Astrocyte (in vitro differentiated cells and primary cell): Measurements from ENCODE around the gene PTPRN2. TPM values are rescaled to one million over a fixed set of nuclear protein-coding genes. Genes with fewer than 3 reads are reported as not detected.

Source experiments
- DNase-seq: peaks from one replicate; pipeline ENCODE4 v3.0.0-alpha.2; 2010; ENCODE audit warnings: low read depth
- FAIRE-seq: peaks from 2 replicates; lab custom pipeline; 2011; peaks lifted over from hg19 to GRCh38; lab: Jason Lieb, UNC
- H2AFZ ChIP-seq: 2 replicates; pipeline ENCODE4 v1.6.0; 2012; ENCODE audit warnings: low read depth, low read length, inconsistent platforms
- H3K27ac ChIP-seq: 2 replicates; pipeline ENCODE4 v1.5.1; 2011; ENCODE audit warnings: low read depth, low read length, inconsistent platforms
- H3K27me3 ChIP-seq: 2 replicates; pipeline ENCODE4 v1.6.0; 2011; ENCODE audit warnings: low read length, inconsistent platforms; ENCODE audit not compliant: insufficient read depth
- H3K36me3 ChIP-seq: 2 replicates; pipeline ENCODE4 v1.5.1; 2011; ENCODE audit warnings: low read length, inconsistent platforms; ENCODE audit not compliant: insufficient read depth
- H3K4me1 ChIP-seq: 2 replicates; pipeline ENCODE4 v1.5.1; 2011; ENCODE audit warnings: low read length, inconsistent platforms; ENCODE audit not compliant: insufficient read depth
- H3K4me2 ChIP-seq: 2 replicates; pipeline ENCODE4 v1.6.0; 2012; ENCODE audit warnings: low read length, inconsistent platforms
- H3K4me3 ChIP-seq: 2 replicates; pipeline ENCODE4 v1.5.1; 2011; ENCODE audit warnings: low read depth, mild to moderate bottlenecking, low read length, inconsistent platforms; ENCODE audit not compliant: insufficient read depth
- H3K79me2 ChIP-seq: 2 replicates; pipeline ENCODE4 v1.6.0; 2012; ENCODE audit warnings: mild to moderate bottlenecking, low read length, inconsistent platforms; ENCODE audit not compliant: insufficient read depth
- H3K9ac ChIP-seq: 2 replicates; pipeline ENCODE4 v1.6.0; 2012; ENCODE audit warnings: mild to moderate bottlenecking, low read length, inconsistent platforms
- H3K9me3 ChIP-seq: 2 replicates; pipeline ENCODE4 v1.5.1; 2012; ENCODE audit warnings: low read depth, mild to moderate bottlenecking, low read length, inconsistent platforms; ENCODE audit not compliant: insufficient read depth
- H4K20me1 ChIP-seq: 2 replicates; pipeline ENCODE4 v1.6.0; 2012; ENCODE audit warnings: low read length, inconsistent platforms; ENCODE audit not compliant: insufficient read depth
- H3K27ac Mint-ChIP-seq: one replicate; pipeline ENCODE4 v1.8.0; 2021; ENCODE audit warnings: mild to moderate bottlenecking, mixed read lengths; ENCODE audit not compliant: unreplicated experiment
- H3K27me3 Mint-ChIP-seq: one replicate; pipeline ENCODE4 v1.8.0; 2021; ENCODE audit warnings: low read depth, mixed read lengths; ENCODE audit not compliant: unreplicated experiment
- H3K36me3 Mint-ChIP-seq: one replicate; pipeline ENCODE4 v1.8.0; 2021; ENCODE audit warnings: low read depth, mixed read lengths; ENCODE audit not compliant: unreplicated experiment
- H3K4me1 Mint-ChIP-seq: one replicate; pipeline ENCODE4 v1.8.0; 2021; ENCODE audit warnings: low read depth, mixed read lengths; ENCODE audit not compliant: unreplicated experiment
- H3K4me3 Mint-ChIP-seq: one replicate; pipeline ENCODE4 v1.8.0; 2021; ENCODE audit warnings: mild to moderate bottlenecking, moderate library complexity, mixed read lengths; ENCODE audit not compliant: unreplicated experiment
- H3K9me3 Mint-ChIP-seq: one replicate; pipeline ENCODE4 v1.8.0; 2021; ENCODE audit warnings: mild to moderate bottlenecking, mixed read lengths; ENCODE audit not compliant: unreplicated experiment
- CTCF ChIP-seq: IDR thresholded peaks from 2 replicates; pipeline ENCODE4 v1.5.1; 2011; ENCODE audit warnings: low read depth, mild to moderate bottlenecking, inconsistent platforms, low read length, moderate library complexity; ENCODE audit not compliant: insufficient read depth
- EZH2 ChIP-seq: IDR thresholded peaks from 2 replicates; pipeline ENCODE4 v1.6.1; 2012; ENCODE audit warnings: mild to moderate bottlenecking, low read length, inconsistent platforms; ENCODE audit not compliant: insufficient read depth
- total RNA-seq: library from RNA; stranded (reverse); gene quantifications from 2 replicates; pipeline ENCODE4 v1.2.1, GENCODE V29; 2021

The PTPRN2 gene
- total RNA-seq, 1 donor from 2014 or later: 0.09 TPM

GRCh38 chr7:157590526-157590925, 997.1 kb downstream of the PTPRN2 start:
- no peak overlapping the region for H3K4me2 ChIP-seq
- no peak overlapping the region for H2AFZ ChIP-seq
- no peak for DNase-seq
- H3K27me3 Mint-ChIP-seq: no peaks in the 10 kb centered on the region
- peaks cover 3% of the 10 kb centered on the region for H3K9me3 ChIP-seq
- TF ChIP-seq EZH2 (no peak), CTCF (no peak)
- no peaks in the 10 kb centered on the region for H3K79me2 ChIP-seq
- H3K4me1 Mint-ChIP-seq: no peaks in the 10 kb centered on the region
- no peaks in the 10 kb centered on the region for H3K4me1 ChIP-seq
- no peaks in the 10 kb centered on the region for H3K27me3 ChIP-seq
- no peak for FAIRE-seq
- H3K27ac Mint-ChIP-seq: no peak overlapping the region
- H4K20me1 ChIP-seq: no peaks in the 10 kb centered on the region
- no peaks in the 10 kb centered on the region for H3K36me3 ChIP-seq
- H3K9me3 Mint-ChIP-seq: peaks cover 29% of the 10 kb centered on the region
- no peak overlapping the region for H3K4me3 Mint-ChIP-seq
- H3K27ac ChIP-seq: no peak overlapping the region
- no peak overlapping the region for H3K9ac ChIP-seq
- H3K4me3 ChIP-seq: no peak overlapping the region
- H3K36me3 Mint-ChIP-seq: no peaks in the 10 kb centered on the region

GRCh38 chr7:157589680-157590079, 997.9 kb downstream of the PTPRN2 start:
- H3K9me3 Mint-ChIP-seq: peaks cover 23% of the 10 kb centered on the region
- no peak overlapping the region for H3K9ac ChIP-seq

More at GRCh38 chr7:157589680-157590079, 997.9 kb downstream of the PTPRN2 start:
- no peak overlapping the region for H3K4me3 Mint-ChIP-seq
- Histone ChIP-seq H3K4me1 (no peaks in the 10 kb centered on the region), H3K79me2 (no peaks in the 10 kb centered on the region), H3K4me3 (no peak overlapping the region), H2AFZ (no peak overlapping the region), H3K27ac (no peak overlapping the region), H4K20me1 (no peaks in the 10 kb centered on the region), H3K27me3 (no peaks in the 10 kb centered on the region), H3K4me2 (no peak overlapping the region), H3K9me3 (peaks cover 3% of the 10 kb centered on the region), H3K36me3 (no peaks in the 10 kb centered on the region)
- no peak for DNase-seq
- H3K4me1 Mint-ChIP-seq: no peaks in the 10 kb centered on the region
- no peak for FAIRE-seq
- TF ChIP-seq EZH2 (no peak), CTCF (no peak)
- no peak overlapping the region for H3K27ac Mint-ChIP-seq
- H3K36me3 Mint-ChIP-seq: no peaks in the 10 kb centered on the region
- no peaks in the 10 kb centered on the region for H3K27me3 Mint-ChIP-seq
